HFF-Myc (cell line): ENCODE data around the gene ADAM19.

Experiments
- DNase-seq: peaks from one replicate; pipeline ENCODE4 v3.0.0-alpha.2; 2011; ENCODE audit warnings: low read depth; ENCODE audit errors: extremely low read depth
- H3K4me3 ChIP-seq: replicated peaks from 2 replicates; pipeline ENCODE4 v1.5.1; 2011; ENCODE audit warnings: low read depth, mild to moderate bottlenecking, control low read depth, low read length
- CTCF ChIP-seq: IDR thresholded peaks from 2 replicates; pipeline ENCODE4 v1.5.1; 2012; ENCODE audit warnings: mild to moderate bottlenecking, low read depth, low read length, control low read depth; ENCODE audit errors: missing control alignments

Gene ADAM19

GRCh38 chr5:157469073-157469472 is 106.5 kb downstream of the ADAM19 start:
- peak; percentile 3 for TF ChIP-seq CTCF
- no peak overlapping the region for H3K4me3 ChIP-seq
- DNase-seq, result no peak

DNA sequence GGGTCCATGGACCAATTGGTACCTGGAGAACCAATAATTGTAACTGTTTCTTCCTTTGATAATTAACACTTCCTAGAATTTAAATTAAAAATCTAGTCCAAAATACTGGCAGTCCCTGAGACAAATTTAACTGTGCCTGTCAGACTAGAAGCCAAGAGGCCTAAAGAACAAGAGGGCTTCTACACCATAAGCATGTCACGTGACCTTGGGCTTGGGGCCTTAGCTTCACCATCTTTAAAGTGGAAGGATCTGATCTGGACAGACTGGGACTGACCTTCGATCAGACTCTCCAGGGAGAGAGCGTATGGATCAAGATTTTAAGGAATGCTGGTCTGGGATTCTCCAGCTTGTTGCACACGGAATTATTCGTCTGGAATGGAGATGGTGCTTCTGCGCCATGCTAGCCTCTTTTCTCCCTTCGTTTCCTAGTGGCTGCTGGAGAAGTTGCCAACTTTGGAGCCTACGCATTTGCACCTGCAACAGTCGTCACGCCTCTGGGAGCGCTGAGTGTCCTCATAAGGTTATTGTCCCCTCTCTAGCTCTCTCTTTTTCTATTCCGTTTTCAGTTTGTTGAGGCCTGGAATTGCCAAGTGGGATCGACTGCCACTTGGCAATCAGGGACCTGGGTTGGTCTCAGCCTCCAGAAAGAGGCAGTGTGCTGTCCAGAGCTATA is 107.1 kb downstream of the ADAM19 start:
- TF ChIP-seq CTCF, result no peak
- DNase-seq, result no peak
- H3K4me3 ChIP-seq, result no peak overlapping the region

- H3K4me3 ChIP-seq, result no peak overlapping the region
- DNase-seq, result peak; percentile 75
- no peak for TF ChIP-seq CTCF
Measured at GRCh38 chr5:157464519-157465171, 110.9 kb downstream of the ADAM19 start.

DNA sequence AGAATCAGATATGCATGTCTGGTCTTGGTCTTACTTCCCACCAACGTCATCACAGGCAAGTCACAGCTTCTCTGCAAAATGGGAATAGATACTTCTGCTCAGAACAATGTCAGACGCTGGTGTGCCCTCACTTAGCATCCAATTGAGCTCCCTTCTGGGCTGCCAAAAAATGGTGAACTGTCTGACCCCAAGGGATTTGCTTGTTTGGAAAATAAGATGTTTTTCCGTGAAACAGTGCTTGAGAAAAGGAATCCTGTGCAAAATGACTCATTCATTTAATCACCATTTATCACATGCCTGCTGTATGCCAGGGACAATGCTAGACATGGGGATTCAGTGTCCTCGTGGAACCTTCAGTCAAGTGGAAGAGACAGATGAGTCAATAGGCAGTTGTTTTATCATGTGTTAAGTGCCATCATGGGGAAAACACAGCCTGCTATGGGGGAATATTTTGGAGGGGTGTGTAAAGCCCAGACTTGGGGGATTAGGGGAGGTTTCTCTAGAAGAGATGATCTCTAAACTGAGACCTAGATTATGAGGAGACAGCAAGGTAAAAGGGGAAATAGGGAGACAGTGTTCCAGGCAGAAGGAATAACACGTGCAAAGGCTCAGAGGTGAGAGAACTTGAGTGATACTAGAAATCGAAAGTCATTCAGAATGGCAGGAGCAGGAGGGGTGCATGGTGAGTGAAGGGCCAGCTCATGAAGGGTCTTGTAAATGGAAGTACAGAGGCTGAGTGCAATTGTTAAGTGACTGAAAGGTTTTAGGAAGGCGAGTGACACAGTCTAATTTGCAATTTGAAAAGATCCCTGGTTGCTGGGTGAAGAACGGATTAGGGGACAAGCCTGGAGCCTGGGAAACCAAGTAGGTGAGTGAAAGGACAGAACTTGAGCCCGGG is 111.7 kb downstream of the ADAM19 start:
- TF ChIP-seq CTCF, result no peak
- DNase-seq, result peak; percentile 11
- H3K4me3 ChIP-seq, result no peak overlapping the region

DNA sequence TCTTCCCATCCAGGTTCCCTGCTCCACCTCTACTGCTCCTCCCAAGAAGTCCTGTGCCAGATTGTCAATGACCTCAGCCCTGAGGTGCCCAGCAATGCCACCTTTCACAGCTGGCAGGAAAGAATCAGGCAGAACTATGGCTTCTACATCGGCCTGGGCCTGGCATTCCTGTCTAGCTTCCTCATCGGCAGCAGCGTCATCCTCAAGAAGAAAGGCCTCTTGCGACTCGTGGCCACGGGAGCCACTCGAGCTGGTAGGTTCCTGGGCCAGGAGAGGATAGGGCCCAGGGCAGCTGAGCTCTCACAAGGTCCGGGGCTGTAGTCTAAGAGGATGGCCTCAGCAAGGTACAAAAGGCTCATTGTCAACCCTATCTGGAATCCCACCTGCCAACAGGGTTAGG is 112.5 kb downstream of the ADAM19 start:
- H3K4me3 ChIP-seq, result no peak overlapping the region
- no peak for DNase-seq
- TF ChIP-seq CTCF, result no peak

DNA sequence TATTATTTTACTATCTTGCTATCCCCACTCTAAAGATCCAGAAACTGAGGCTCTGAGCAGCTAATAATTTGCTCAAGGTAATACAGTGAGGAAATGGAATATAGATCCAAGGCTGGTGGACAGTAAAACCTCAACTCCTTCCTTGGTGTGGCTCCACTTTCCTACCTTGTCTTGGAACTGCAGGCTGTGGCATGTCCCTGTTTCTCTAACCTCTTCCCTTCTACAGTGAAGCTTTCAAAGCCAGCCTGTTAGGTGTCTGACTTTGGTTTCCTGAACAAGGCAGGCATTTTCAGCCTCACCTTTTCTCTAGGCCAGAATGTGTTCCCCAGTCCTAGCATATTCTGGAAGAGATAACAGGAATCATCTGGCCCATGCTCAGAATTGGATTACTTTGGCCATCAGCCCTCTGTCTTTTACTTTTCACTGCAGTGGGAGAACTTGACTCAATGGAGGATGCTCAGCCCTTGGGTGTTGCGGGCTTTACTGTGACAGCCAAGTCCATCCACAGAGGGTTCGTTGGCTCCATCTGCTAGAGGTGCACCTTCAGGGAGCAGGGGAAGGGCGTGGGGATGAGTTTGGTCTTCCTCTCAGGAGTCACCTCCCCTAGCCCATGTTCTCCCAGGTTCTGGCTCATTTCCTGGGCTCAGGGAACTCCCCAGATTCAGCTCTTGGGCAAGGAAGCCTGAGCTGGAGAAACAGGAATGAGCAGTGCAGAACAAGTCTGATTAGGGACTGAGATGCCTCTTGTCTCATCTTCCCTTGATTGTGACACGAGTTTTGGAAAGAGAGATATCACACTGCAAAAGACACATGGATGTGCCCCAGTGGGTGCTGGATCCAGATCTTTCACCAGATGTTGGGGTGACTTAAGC is 114.4 kb downstream of the ADAM19 start:
- no peak overlapping the region for H3K4me3 ChIP-seq
- no peak for TF ChIP-seq CTCF
- DNase-seq, result no peak
